Stimulated activated CD4-positive, alpha-beta T cell treated with anti-CD3 and anti-CD28 coated beads, Interleukin-1b, Interleukin-23, amount 100 ng/mL, for 4 hours (primary cell): ENCODE measurements around the gene RPN1.

ENCODE experiments used
- DNase-seq, 2 donors: peaks; one replicate each; pipeline ENCODE4 v3.0.0-alpha.2; 2020; ENCODE audit warnings: low read depth in 2 of 2

RPN1 gene

GRCh38 chr3:128648940-128649663 is 1.5 kb downstream of the RPN1 start:
- DNase-seq = no peak

GRCh38 chr3:128648402-128648801 is 2.2 kb downstream of the RPN1 start:
- DNase-seq = no peak

- no peak for DNase-seq
These were observed 3.3 kb downstream of the RPN1 start for GRCh38 chr3:128647307-128647706.

- DNase-seq = no peak
These were observed 16.5 kb downstream of the RPN1 start for GRCh38 chr3:128634075-128634611.

GRCh38 chr3:128632301-128632700 is 18.3 kb downstream of the RPN1 start:
- no peak for DNase-seq

GRCh38 chr3:128629936-128630335 is 20.7 kb downstream of the RPN1 start:
- DNase-seq = no peak

GRCh38 chr3:128625409-128625945 is 25.1 kb downstream of the RPN1 start:
- DNase-seq = no peak

GRCh38 chr3:128624526-128625138 is 26.0 kb downstream of the RPN1 start:
- no peak for DNase-seq

GRCh38 chr3:128623762-128624176 is 26.8 kb downstream of the RPN1 start:
- DNase-seq = no peak

- no peak for DNase-seq
These were observed 28.7 kb downstream of the RPN1 start for GRCh38 chr3:128621931-128622330.

GRCh38 chr3:128621234-128621633 is 29.4 kb downstream of the RPN1 start:
- DNase-seq = no peak

GRCh38 chr3:128620268-128620691 is 30.3 kb downstream of the RPN1 start:
- DNase-seq = no peak

GRCh38 chr3:128619146-128619890 is 31.3 kb downstream of the RPN1 start:
- DNase-seq = no peak

- no peak for DNase-seq
These were observed 32.3 kb downstream of the RPN1 start for GRCh38 chr3:128618398-128618726.

- peak; percentile 93 to 97 for DNase-seq
These were observed 32.8 kb downstream of the RPN1 start for GRCh38 chr3:128617557-128618397.

- DNase-seq = no peak
These were observed 33.4 kb downstream of the RPN1 start for GRCh38 chr3:128617270-128617556.

GRCh38 chr3:128616516-128617269 is 33.9 kb downstream of the RPN1 start:
- DNase-seq = no peak

GRCh38 chr3:128614076-128614475 is 36.5 kb downstream of the RPN1 start:
- no peak for DNase-seq

GRCh38 chr3:128613083-128613829 is 37.4 kb downstream of the RPN1 start:
- no peak for DNase-seq

GRCh38 chr3:128610451-128611070 is 40.1 kb downstream of the RPN1 start:
- DNase-seq = no peak
